HG02588 (cell line): ENCODE data around the gene CERS6.
"Not testable (repeated sequence)": the region's sequence is repeated elsewhere in the genome, so short reads cannot be mapped to it uniquely, and the experiment has no call there.

Experiments used
- ATAC-seq: cut with Tn5 transposase; IDR thresholded peaks from one replicate; pipeline ENCODE4 v1.9.1; 2021; ENCODE audit warnings: mild to moderate bottlenecking, moderate library complexity; ENCODE audit not compliant: unreplicated experiment

CERS6 gene

DNA sequence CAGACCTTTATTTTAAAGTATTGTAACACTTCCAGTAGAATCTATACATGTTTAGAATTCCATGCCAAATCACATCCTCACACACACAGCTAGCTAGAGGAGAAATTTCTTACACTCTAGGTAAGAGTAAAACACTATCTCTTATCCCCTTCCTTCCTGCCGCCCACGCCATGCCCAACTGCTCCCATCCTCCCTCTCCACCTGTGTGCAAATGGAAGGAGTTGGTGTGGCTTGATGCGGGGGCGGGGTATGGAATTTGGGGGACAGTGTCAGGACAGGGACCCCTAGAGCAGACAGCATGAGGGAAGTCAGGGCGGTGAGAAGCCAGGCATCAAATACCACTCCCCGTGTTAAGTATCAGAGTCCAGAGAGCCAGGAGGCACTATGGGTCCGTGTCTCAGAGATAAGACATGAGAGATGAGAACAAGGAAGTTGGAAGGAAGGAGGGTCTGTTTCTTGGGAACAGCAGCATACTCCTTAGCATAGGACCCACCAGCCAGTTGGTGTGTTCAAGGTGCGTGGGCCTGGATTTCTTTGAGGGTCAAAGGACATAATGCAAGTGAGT lies 297.8 kb downstream of the CERS6 start:
- ATAC-seq = no peak

DNA sequence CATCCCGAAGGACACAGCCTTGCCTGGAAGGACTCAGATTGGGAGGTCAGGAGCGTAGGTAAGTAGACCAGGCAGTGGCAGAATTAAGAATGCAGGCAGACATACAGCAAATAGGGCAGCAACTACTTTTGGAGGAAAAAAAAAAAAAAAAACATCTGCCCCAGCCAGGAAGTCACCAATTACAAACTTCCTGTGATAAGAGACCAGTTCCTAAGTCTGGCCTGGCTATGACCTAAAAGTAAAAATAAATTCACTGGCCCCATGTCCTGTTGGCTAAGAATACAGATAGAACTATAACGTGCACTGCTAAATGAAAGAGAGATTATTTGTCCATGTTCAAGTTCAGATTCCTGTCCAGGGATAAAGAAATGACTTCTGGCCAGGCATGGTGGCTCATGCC lies 301.2 kb downstream of the CERS6 start:
- ATAC-seq = no peak

DNA sequence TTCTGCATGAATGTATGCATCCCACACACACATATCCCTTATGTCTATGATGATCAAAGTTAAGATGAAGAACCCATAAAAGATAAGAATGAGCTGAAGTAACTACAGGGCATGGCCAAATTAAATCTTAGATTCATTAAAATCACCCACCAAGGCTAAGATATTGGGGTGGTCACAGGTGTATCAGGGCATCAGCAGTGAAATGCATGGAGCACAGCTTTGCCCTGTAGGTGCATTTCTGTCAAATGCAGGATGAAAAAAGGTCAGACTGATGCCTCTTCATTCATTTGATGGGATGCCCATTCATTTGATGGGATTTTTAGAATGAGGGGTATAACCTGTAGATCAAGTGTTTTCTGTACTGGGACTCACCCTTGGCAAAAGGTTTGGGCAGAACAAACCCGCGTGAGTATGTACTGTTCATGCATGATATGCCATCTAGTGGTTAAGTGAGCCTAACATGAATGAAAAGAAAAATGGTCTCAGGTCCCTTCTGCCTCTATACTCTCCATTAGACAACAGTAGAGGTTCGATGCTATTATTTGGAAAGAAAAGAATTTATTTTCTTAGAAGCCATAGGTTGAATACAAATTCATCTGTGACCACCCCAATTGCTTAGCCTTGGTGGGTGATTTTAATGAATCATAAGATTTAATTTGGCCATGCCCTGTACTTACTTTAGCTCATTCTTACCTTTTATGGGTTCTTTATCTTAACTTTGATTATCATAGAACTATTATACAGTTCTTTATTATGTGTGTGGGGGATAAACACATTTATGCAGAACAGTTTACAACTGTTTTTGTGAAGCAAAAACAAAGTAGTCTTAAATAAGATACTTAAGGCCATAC lies 303.1 kb downstream of the CERS6 start:
- peak; percentile 80 for ATAC-seq

DNA sequence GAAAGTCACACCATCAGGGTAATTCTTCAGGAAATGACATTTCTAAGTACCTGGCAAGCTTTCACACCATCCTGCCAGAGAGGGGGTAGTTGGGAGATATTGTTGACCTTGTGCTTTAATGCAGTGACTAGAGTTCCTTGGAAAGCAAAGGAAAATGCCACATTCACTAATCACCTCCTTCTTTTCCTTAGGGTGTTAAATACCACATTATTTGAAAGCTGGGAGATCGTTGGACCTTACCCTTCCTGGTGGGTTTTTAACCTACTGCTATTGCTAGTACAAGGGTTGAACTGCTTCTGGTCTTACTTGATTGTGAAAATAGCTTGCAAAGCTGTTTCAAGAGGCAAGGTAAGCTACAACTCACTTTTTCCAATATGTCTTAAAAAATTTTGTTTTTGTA lies 309.3 kb downstream of the CERS6 start:
- ATAC-seq = no peak

DNA sequence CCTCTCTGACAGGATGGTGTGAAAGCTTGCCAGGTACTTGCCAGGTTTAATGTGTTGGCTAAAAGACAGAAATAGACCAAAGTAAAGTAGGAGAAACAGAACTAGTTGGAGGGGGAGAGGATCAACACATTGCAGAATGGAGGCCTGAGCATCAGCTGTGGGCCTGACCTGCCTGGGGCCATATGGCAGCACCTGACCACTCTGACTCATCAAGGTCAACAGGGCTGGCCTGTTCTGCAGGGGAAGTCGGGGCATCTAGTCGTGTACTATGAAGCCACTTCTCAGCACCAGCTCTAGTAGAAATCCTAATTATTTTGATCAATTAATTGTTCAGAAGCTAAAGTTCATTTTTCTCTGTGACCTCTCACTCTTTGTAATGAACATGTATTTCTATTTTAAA lies 310.5 kb downstream of the CERS6 start:
- no peak for ATAC-seq

GRCh38 chr2:168767258-168767657 lies 311.2 kb downstream of the CERS6 start:
- no peak for ATAC-seq

GRCh38 chr2:168768357-168768756 lies 312.3 kb downstream of the CERS6 start:
- ATAC-seq = not testable (repeated sequence)

GRCh38 chr2:168770796-168771195 lies 314.7 kb downstream of the CERS6 start:
- no peak for ATAC-seq

DNA sequence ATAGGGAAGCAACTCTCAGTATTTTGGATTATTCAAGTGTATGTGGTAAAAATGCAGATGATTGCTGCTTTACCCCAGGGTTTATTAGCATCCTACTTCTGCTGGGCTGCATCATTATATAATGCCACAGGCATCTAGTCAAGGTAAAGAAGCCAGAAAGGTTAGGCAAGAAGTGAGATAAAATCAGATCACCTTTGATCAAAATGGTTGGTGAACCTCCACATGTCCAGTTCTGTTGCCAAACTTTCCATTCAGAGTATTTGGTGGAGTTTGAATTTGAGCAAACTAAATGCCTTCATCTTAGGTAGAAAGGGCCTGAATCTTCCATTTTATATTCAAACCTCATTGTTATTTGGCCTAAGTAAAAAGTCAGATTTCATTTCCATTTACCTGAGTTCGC lies 316.6 kb downstream of the CERS6 start:
- no peak for ATAC-seq

DNA sequence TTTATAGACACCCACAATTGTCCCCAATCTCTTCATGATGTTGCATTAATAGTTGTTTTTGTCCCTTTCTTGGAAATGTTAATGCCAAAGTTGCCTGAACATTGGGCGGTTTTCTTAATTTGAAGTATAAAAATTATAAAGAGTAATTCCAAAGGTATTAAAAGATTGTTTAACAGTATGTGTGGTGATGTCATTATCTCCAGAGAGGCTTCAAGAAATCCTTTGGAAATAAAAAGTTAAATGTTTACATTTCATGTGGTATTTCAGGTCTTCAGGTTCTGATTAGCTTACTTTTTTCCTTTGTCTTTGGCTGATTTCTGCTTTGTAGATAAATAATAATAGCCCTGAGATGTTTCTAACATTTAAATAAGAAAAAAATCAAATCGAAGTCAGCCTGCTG lies 317.1 kb downstream of the CERS6 start:
- no peak for ATAC-seq

DNA sequence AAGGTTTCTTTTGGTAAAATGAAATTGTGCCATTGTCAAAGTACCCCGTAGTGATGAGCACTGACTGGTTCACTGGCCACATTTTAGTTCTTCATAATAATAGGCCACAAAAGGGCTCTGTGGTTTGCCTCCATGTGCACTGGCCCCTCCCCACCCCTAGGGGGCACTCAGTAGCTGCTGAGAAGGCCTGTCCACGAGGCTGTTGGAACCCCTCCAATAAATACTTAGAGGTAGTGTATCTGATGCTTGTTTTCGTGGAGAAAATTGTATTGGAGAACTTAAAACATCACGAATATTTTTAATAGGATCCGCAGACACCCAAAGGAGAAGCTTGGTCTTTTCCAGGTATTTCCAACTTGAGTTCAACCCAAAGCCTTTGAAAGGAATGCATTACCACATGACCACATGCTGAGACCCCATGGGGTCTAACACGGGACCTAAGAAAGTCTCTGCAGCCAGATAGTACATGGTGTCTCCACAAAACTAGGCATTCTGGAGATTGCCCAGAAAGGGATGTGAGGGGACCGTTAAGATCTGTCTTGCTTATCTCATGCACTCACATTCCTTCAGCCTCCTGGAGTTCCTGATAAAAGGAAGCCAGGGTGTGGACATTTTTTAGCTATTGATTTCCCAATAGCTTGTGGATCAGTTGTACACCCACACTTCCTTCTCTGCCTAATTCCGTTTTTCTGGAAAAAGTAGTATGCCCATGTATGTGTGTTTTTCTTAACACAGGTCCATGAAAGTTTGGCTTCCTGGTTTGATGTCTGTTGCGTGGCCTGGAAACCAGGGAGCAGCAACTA lies 317.8 kb downstream of the CERS6 start:
- no peak for ATAC-seq

DNA sequence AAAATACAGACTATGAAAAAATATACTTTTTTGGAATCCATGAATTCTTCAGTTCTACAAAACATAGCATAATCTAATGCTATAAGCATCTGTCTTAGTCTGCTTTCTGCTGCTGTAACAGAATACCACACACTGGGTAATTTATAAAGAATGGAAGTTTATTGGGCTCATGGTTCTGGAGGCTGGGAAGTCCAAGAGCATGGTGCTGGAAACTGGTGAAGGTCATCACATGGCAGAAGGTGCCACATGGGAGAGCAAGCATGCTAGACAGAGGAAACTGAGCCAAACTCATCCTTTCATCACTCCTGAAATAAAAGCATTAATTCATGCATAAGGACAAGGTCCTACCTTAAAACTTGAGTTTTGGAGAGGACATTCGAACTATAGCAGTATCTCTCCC lies 319.8 kb downstream of the CERS6 start:
- ATAC-seq = no peak

DNA sequence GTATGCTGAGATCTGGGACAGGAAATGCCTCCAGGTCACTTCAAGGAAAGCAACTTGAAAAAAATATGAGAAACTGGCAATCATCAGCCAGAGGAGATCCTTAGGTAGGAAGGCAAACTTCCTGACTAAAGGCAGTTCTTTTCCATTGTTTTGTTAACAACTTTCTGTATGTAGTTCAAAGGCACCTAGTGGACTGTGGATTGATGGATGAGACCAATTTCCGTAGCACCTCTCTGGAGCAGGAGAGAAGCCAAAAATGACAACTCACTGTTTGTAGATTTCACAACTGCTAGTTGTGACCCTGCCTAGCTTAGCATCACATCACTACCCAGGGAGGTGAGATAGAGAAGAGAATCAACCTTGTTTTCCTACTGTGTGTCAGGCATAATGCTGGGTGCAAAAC lies 324.6 kb downstream of the CERS6 start:
- no peak for ATAC-seq

DNA sequence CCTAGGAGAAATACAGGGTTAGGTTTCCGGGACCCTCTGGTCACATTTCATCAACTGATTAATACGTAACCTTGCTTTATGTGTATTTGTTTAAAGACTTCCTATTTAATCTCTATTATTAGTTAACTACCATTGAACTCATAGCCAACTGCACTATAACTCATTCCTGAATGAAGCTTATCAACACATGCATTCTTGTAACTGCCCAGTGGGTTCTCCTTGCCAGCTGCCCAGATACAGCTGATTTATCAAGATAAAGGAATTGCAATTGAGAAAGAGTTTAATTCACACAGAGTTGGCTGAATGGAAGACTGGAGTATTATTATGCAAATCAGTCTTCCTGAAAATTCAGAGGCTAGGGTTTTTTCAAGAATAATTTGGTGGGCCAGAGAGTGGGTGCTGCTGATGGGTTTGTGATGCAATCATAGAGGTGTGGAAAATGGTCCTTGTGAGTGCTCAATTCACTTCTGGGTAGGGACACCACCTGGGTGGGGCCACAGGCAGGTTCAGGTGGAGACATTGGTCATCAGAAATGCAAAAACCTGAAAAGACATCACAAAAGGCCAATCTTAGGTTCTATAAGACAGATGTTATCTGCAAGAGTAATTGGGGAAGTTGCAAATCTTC lies 325.2 kb downstream of the CERS6 start:
- no peak for ATAC-seq

- no peak for ATAC-seq
These were observed 326.2 kb downstream of the CERS6 start for GRCh38 chr2:168782271-168782670.

GRCh38 chr2:168784993-168785392 lies 328.9 kb downstream of the CERS6 start:
- no peak for ATAC-seq

GRCh38 chr2:168787098-168787781 lies 331.2 kb downstream of the CERS6 start:
- no peak for ATAC-seq

- ATAC-seq = no peak
These were observed 331.8 kb downstream of the CERS6 start for GRCh38 chr2:168787782-168788376.

DNA sequence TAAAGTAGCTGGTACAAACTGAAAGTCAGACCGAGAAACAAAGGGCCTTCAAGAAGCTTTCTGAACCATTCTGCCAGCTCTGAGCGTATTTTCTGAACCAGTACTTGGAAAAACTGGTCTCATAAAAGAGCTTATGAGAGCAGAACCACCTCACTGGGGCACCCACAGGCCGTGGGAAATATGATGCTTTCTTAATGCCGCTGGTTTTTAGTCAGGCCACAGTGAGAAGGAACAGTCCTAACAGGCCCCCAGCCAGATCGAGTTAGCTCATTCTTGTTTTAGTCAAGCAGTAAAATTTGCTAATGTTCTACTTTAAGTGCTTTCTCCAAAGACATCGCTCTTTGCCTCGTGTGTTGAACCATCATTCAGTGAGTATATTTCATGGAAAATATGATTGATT lies 333.7 kb downstream of the CERS6 start:
- ATAC-seq = no peak

DNA sequence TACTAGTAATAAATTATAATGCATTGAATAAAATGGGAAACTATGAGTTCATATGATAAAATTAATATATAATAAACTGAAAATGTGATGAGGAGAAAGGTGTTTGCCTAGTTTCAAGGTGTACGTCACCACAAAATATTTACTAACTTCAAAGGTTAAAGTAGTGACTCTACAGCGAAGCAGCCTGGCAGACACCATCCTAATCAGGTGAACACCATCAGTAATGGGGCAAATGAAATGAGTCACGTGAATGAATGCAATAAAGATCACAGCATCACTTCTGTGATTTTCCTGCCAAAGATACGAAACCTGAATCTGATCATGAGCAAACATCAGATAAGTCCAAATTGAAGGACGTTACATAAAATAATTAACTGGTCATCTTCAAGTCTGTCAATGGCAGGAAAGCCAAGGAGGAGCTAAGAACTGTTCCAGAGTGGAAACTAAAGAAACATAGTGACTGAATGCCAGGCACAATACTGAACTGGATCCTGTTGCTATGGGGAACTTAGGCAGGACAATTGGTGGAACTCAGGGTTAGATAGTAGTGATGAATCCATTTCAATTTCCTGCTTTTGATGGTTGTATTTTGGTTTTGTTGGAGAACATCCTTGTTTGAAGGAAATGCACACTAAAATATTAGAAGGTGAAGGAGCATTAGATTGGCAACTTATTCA lies 334.3 kb downstream of the CERS6 start:
- no peak for ATAC-seq
